Measurements from ENCODE around the gene HNRNPR. TPM values are rescaled to one million over a fixed set of nuclear protein-coding genes. Genes with fewer than 3 reads are reported as not detected.

HNRNPR gene
- total and polyA plus RNA-seq, 9 of the 15 experiments (the other 6 are each of a cell fraction or from before 2014, with no cell fraction given): 80.9 to 372 (median 301) TPM

DNA sequence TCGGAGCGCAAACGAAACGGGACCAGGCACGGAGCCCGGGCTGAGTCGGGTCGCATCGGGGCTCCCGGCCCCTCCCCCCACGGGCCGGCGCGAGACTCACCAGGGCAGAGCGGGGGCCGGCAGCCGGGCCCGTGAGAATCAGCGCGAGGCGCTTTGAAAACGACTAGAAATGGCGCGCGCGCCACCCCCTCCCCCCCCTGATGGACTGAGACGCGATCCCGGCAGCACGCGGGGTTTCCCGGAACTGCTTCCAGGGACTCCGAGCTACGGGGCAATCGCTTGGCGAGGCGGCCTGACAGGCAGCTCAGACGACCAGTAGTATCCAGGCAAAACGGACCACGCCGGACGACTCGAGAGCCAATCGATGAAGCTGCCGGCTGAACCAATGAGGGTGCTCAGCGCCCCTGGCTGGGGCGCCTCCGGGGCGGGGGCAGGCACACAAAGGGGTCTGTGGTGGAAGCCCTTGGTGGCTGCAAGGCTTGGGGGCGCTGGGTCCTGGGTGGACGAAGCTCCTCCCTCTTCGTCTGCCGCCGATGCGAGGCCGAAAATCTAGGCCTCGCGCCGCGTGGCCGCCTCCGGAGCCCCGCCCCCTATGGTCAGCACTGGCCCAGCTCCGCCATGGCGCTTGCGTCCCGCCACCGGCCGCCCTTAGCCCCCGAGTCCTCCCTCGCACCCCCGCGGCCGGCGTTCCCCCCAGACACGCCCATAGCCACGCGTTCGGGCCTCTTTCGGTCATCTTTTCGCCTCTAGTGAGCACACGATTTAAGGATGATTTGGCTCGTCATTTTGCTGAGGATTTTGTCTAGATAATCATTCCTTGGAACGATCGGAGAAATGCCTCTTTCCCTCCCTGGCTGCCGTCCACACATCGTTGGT, at the start of gene HNRNPR (continued):
- TF ChIP-seq BRF1 (IDR thresholded peaks at IDR 0.05; ENCODE audit: borderline replicate concordance, extremely low read depth, insufficient read length) (no peak), RUNX1 (IDR thresholded peaks at IDR 0.05; ENCODE audit: low read depth) (0 out of 2 replicates have a peak, but pooled peaks have one; percentile 7), JUN (IDR thresholded peaks at IDR 0.05; ENCODE audit: borderline replicate concordance, low read depth, low read length) (0 out of 2 replicates have a peak, but pooled peaks have one; percentile 18), JUN (CRISPR knock-in tag; IDR thresholded peaks at IDR 0.05; ENCODE audit: borderline replicate concordance) (0 out of 2 replicates have a peak, but pooled peaks have one; percentile 33), SREBF2 (CRISPR knock-in tag; IDR thresholded peaks at IDR 0.05) (no peak), NRF1 (conservative IDR thresholded peaks at IDR 0.05 in 1 of 2, IDR thresholded peaks at IDR 0.05 in 1 of 2) (peak; percentile 88 to 90), ID3 (CRISPR knock-in tag; IDR thresholded peaks at IDR 0.05) (no peak), ID3 (tag; IDR thresholded peaks at IDR 0.05) (peak; percentile 68), TAF7 (tag; IDR thresholded peaks at IDR 0.05) (peak; percentile 78; the same call in 1 of the 2 replicates), BRD9 (IDR thresholded peaks at IDR 0.05; ENCODE audit: low read depth, partially characterized antibody) (peak; percentile 90), PHF8 (IDR thresholded peaks at IDR 0.05; ENCODE audit: borderline replicate concordance, low read length) (peak; percentile 76; the same call in 1 of the 2 replicates), RBM25 (IDR thresholded peaks at IDR 0.05; ENCODE audit: low read depth, low read length, severe bottlenecking) (peak; percentile 93), ZNF253 (CRISPR knock-in tag; conservative IDR thresholded peaks at IDR 0.05) (no peak), GTF2F1 (IDR thresholded peaks at IDR 0.05; ENCODE audit: low read depth, low read length) (peak; percentile 55), PHF20 (IDR thresholded peaks at IDR 0.05; ENCODE audit: partially characterized antibody) (peak; percentile 22), ZNF280A (IDR thresholded peaks at IDR 0.05; ENCODE audit: low read depth, partially characterized antibody) (no peak), HDAC8 (tag; IDR thresholded peaks at IDR 0.05) (peak; percentile 80; the same call in 1 of the 2 replicates), HMBOX1 (IDR thresholded peaks at IDR 0.05) (no peak), TBP (optimal IDR thresholded peaks at IDR 0.05; ENCODE audit: low read depth, low read length) (peak; percentile 85)
- TF ChIP-seq, protein P1, sequence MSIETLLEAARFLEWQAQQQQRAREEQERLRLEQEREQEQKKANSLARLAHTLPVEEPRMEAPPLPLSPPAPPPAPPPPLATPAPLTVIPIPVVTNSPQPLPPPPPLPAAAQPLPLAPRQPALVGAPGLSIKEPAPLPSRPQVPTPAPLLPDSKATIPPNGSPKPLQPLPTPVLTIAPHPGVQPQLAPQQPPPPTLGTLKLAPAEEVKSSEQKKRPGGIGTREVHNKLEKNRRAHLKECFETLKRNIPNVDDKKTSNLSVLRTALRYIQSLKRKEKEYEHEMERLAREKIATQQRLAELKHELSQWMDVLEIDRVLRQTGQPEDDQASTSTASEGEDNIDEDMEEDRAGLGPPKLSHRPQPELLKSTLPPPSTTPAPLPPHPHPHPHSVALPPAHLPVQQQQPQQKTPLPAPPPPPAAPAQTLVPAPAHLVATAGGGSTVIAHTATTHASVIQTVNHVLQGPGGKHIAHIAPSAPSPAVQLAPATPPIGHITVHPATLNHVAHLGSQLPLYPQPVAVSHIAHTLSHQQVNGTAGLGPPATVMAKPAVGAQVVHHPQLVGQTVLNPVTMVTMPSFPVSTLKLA (conservative IDR thresholded peaks at IDR 0.05): peak; percentile 93 to 96
- TF ChIP-seq, protein P2, sequence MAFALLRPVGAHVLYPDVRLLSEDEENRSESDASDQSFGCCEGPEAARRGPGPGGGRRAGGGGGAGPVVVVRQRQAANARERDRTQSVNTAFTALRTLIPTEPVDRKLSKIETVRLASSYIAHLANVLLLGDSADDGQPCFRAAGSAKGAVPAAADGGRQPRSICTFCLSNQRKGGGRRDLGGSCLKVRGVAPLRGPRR (CRISPR knock-in tag; IDR thresholded peaks at IDR 0.05): 0 out of 2 replicates have a peak, but pooled peaks have one; percentile 64

All from K562 (cell line).